Measurements from ENCODE around the gene PPM1M. TPM values are rescaled to one million over a fixed set of nuclear protein-coding genes. Genes with fewer than 3 reads are reported as not detected.

PPM1M gene
- total RNA-seq, 8 experiments from 2014 or later: 2.6 to 20.8 (median 7.4) TPM

DNA sequence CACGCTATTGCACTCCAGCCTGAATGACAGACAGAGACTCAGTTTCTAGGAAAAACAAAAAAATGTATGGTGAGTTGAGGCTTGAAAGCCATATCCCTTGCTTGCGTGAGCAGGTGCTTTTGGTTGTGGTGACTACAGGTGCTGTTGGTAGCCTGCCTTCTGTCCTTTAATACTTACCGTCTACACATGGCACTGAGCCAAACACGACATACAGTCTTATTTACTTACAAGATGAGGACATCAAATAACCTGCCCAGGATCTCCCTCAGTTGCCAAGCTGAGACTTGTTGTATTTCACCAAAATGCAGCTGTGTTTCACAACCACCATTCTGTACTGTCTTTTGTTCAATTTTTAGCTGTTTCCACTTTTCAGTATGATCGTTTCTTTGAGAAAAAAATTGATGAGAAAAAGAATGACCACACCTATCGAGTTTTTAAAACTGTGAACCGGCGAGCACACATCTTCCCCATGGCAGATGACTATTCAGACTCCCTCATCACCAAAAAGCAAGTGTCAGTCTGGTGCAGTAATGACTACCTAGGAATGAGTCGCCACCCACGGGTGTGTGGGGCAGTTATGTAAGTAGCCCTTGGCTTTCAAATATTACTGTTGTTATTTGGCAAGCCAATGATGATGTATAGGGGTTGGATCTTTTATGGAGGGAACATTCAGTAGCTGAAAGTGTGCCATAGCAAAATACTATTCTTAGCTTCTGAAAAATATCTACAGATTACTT, 41.1 kb upstream of the PPM1M start:
- H3K4me3 ChIP-seq: no peak overlapping the region
- WGBS, 10 experiments: 65 to 100% (median 86%) methylated on average over 1 to 9 of the region's 10 CpGs; no CpG with 5 or more reads in 1 of the 10 experiments
- in situ Hi-C loops (cut with MboI; ENCODE audit: low pct_unique_long_range_greater_than_20kb in 2 of 9, low sequenced_read_pairs in 9 of 9, unreplicated experiment in 9 of 9): loop anchor here in 2 of 9 experiments (25.0 kb wide), 1 partner anchor 133 kb away; no protein-coding TSS in a partner anchor
- H3K4me1 ChIP-seq (replicated peaks in 1 of 2): peaks cover 0 to under 1% of the 10 kb centered on the region in 2 donors
- ATAC-seq (replicated peaks in 6 of 8): peak in 2 of 8 experiments; percentile 28 to 45
- H3K27ac ChIP-seq: no peak overlapping the region

DNA sequence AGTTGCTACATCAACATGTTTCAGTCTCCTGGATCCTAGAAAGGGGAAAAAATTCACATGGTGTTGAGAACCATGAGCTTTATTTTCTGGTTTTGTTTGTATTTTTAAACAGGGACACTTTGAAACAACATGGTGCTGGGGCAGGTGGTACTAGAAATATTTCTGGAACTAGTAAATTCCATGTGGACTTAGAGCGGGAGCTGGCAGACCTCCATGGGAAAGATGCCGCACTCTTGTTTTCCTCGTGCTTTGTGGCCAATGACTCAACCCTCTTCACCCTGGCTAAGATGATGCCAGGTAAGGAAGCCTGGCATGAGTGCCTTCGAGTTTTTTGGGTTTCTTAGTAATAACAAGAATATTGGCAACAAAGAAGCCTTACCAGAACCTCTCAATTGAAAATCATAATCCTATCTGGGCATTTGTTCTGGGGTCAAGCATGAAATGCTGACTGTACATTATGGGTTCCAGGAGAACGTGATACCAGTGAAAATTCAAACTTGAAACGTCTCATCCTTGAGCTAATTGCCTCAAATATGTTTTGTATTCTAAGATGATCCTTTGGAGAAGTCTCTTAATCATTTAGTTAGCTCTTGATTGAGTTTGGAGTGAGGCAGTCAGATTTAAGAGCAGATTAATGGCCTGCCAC, 39.7 kb upstream of the PPM1M start:
- no peaks in the 10 kb centered on the region for H3K4me1 ChIP-seq (replicated peaks in 1 of 2)
- no peak for ATAC-seq (replicated peaks in 6 of 8)
- no peak overlapping the region for H3K4me3 ChIP-seq
- 66 to 96% (median 84%) methylated on average over 1 to 6 of the region's 6 CpGs; no CpG with 5 or more reads in 2 of the 10 experiments for WGBS, 10 experiments
- in situ Hi-C loops (cut with MboI; ENCODE audit: low pct_unique_long_range_greater_than_20kb in 2 of 9, low sequenced_read_pairs in 9 of 9, unreplicated experiment in 9 of 9): loop anchor here in 2 of 9 experiments (25.0 kb wide), 1 partner anchor 131 kb away; no protein-coding TSS in a partner anchor
- H3K27ac ChIP-seq: no peak overlapping the region

DNA sequence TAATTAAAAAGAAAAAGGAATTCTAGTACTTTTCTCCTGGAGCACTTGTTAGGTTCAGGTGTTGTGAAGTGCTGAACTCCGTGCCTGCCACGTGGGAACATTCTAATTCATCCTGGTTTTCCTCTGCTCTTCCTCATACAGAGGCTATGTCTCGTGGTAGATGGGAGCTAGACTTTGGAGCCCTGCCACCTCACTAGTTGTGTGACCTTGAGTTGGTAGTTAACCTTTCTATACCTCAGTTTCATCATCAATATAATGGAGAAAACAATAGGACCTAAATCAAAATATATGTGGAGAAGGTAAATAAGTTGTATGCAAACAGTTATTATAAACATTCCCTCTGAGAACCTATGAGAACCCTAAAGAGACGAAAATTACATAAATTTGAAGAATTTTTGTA, 37.0 kb upstream of the PPM1M start:
- in situ Hi-C loops (cut with MboI; ENCODE audit: low pct_unique_long_range_greater_than_20kb in 2 of 9, low sequenced_read_pairs in 9 of 9, unreplicated experiment in 9 of 9): loop anchor here in 2 of 9 experiments (25.0 kb wide), 1 partner anchor 129 kb away; no protein-coding TSS in a partner anchor
- Histone ChIP-seq H3K27ac (no peak overlapping the region), H3K4me3 (no peak overlapping the region), H3K4me1 (replicated peaks in 1 of 2) (no peaks in the 10 kb centered on the region)
- WGBS, 10 experiments: 64 to 100% (median 89%) methylated on average over 1 to 4 of the region's 4 CpGs; no CpG with 5 or more reads in 1 of the 10 experiments
- no peak for ATAC-seq (replicated peaks in 6 of 8)

DNA sequence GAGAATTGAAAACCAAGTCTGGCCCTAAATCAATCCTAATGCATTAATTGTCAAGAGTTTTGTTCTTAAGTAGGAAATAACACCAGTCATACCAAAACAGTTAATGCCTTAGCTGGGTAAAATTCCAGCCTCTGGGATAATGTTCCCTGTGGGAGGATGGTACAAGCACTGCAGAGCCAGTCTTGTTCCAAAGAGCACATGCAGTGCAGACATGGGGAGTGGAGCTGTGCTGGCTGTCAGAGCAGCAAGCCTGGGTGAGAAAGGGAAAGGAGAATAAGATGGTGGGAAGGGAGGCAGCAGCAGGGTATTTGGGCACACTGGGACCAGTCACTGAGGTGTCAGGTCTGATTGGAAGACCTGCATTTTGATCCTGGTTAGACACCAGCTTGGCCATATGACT, 35.5 kb upstream of the PPM1M start:
- in situ Hi-C loops (cut with MboI; ENCODE audit: low pct_unique_long_range_greater_than_20kb in 2 of 9, low sequenced_read_pairs in 9 of 9, unreplicated experiment in 9 of 9): loop anchor here in 3 of 9 experiments (10.0 to 25.0 kb wide), 2 partner anchors 125 to 127 kb away; no protein-coding TSS in a partner anchor
- Histone ChIP-seq H3K27ac (no peak overlapping the region), H3K4me3 (no peak overlapping the region), H3K4me1 (replicated peaks in 1 of 2) (no peaks in the 10 kb centered on the region)
- no peak for ATAC-seq (replicated peaks in 6 of 8)

DNA sequence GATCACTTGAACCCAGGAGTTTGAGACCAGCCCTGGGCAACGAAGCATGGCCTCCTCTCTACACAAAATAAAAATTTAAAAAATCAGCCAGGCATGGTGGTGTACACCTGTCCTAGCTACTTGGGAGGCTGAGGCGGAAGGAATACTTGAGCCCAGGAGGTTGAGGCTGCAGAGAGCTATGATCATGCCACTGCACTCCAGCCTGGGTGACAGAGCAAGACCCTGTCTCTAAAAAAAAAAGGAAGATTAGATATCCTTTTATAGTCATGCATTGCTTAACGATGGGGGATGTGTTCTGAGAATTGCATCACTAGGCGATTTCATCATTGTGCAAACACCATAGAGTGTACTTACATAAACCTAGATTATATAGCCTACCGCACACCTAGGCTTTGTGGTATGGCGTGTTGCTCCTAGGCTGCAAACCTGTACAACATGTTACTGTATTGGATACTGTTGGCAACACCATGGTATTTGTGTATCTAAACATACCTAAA, 35.0 kb upstream of the PPM1M start:
- in situ Hi-C loops (cut with MboI; ENCODE audit: low pct_unique_long_range_greater_than_20kb in 2 of 9, low sequenced_read_pairs in 9 of 9, unreplicated experiment in 9 of 9): loop anchor here in 3 of 9 experiments (10.0 to 25.0 kb wide), 2 partner anchors 124 to 127 kb away; no protein-coding TSS in a partner anchor
- peak in 3 of 8 experiments; percentile 35 to 76 (median 55) for ATAC-seq (replicated peaks in 6 of 8)
- 57 to 100% (median 99%) methylated on average over 2 to 6 of the region's 6 CpGs; no CpG with 5 or more reads in 4 of the 10 experiments for WGBS, 10 experiments

DNA sequence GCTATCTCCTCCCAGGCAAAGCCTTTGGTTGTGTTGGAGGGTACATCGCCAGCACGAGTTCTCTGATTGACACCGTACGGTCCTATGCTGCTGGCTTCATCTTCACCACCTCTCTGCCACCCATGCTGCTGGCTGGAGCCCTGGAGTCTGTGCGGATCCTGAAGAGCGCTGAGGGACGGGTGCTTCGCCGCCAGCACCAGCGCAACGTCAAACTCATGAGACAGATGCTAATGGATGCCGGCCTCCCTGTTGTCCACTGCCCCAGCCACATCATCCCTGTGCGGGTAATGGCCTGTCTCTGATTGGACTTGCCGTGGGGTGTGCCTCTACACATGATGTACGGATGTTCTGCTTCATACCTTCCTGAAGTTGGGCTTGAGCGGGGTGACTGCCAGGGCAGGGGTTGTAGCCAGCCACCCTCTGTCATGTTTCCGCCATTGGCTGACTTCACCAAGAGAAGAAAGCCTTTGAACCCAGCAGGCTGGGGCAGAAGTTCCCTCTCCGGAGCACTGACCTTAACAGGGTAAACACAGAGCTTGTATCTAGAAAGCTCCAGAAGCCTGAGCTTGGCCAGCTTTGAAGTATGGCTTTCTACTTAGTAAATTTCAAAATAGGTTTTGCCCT, 34.2 kb upstream of the PPM1M start:
- 93 to 100% (median 100%) methylated on average over 1 to 13 of the region's 18 CpGs; no CpG with 5 or more reads in 1 of the 10 experiments for WGBS, 10 experiments
- Histone ChIP-seq H3K27ac (no peak overlapping the region), H3K4me1 (replicated peaks in 1 of 2) (no peaks in the 10 kb centered on the region), H3K4me3 (no peak overlapping the region)
- no peak for ATAC-seq (replicated peaks in 6 of 8)
- in situ Hi-C loops (cut with MboI; ENCODE audit: low pct_unique_long_range_greater_than_20kb in 2 of 9, low sequenced_read_pairs in 9 of 9, unreplicated experiment in 9 of 9): loop anchor here in 3 of 9 experiments (10.0 to 25.0 kb wide), 2 partner anchors 123 to 126 kb away; no protein-coding TSS in a partner anchor

More for the DNA sequence above, 35.0 kb upstream of the PPM1M start:
- no peaks in the 10 kb centered on the region for H3K4me1 ChIP-seq (replicated peaks in 1 of 2)
- no peak overlapping the region for H3K4me3 ChIP-seq
- H3K27ac ChIP-seq: no peak overlapping the region

DNA sequence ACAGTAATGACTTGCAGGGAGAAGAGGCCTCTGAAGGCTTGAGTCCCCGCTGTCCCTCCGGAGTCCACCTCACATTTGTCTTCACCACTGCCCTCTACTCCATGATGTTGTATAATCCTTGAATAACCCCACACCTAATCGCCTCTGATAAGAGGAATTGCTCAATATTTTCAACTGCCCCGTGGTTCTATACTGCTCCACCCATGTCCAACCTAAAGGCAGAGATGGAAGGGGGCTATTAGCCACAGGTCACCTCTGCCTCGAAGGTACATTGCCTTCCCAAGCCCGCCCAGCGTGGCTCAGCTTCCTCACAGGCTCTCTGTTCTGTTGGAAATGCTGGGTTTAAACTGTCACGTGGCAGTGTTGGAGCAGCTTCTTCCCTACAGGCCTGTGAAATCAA, 32.6 kb upstream of the PPM1M start:
- Histone ChIP-seq H3K27ac (no peak overlapping the region), H3K4me3 (no peak overlapping the region), H3K4me1 (replicated peaks in 1 of 2) (no peaks in the 10 kb centered on the region)
- 57 to 100% (median 87%) methylated on average over 1 to 8 of the region's 8 CpGs; no CpG with 5 or more reads in 2 of the 10 experiments for WGBS, 10 experiments
- in situ Hi-C loops (cut with MboI; ENCODE audit: low pct_unique_long_range_greater_than_20kb in 2 of 9, low sequenced_read_pairs in 9 of 9, unreplicated experiment in 9 of 9): loop anchor here in 3 of 9 experiments (10.0 to 25.0 kb wide), 2 partner anchors 122 to 124 kb away; no protein-coding TSS in a partner anchor
- ATAC-seq (replicated peaks in 6 of 8): no peak

DNA sequence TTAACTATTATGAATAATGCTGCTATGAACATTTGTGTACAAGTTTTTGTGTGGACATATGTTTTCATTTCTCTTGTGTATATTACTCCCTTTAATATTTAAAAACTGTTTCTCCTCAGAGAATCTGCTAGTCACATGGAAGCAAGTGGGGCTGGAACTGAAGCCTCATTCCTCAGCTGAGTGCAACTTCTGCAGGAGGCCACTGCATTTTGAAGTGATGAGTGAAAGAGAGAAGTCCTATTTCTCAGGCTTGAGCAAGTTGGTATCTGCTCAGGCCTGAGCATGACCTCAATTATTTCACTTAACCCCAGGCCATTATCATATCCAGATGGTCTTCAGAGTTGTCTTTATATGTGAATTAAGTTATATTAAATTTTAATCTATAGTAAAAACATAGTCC, 31.7 kb upstream of the PPM1M start:
- peaks cover under 1 to 2% of the 10 kb centered on the region in 2 donors for H3K4me1 ChIP-seq (replicated peaks in 1 of 2)
- ATAC-seq (replicated peaks in 6 of 8): no peak
- in situ Hi-C loops (cut with MboI; ENCODE audit: low pct_unique_long_range_greater_than_20kb in 2 of 9, low sequenced_read_pairs in 9 of 9, unreplicated experiment in 9 of 9): loop anchor here in 3 of 9 experiments (10.0 to 25.0 kb wide), 2 partner anchors 121 to 123 kb away; no protein-coding TSS in a partner anchor

DNA sequence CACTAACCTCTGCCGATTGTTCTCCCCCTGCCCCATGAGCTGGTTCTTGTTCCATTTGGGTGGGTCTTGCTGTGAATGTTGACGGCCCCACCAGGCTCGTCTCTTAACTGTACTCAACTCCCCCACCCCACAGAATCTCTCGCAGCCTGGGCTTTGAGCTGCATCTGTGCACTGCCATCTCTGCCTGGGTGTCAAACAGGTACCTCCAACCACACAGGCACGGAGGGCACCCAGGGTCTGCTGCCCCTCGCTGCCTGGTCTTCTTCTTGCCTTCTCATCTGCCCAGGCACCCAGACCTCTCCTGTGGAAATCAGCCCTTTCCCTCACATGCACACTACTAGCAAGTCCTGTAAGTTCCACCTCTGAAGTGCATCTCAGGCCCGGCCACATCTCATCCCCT, 30.2 kb upstream of the PPM1M start:
- ATAC-seq (replicated peaks in 6 of 8): no peak
- WGBS, 10 experiments: 93 to 100% (median 100%) methylated on average over 1 to 3 of the region's 7 CpGs; no CpG with 5 or more reads in 4 of the 10 experiments
- Histone ChIP-seq H3K4me1 (replicated peaks in 1 of 2) (peaks cover 8 to 10% of the 10 kb centered on the region in 2 donors), H3K27ac (no peak overlapping the region), H3K4me3 (no peak overlapping the region)
- in situ Hi-C loops (cut with MboI; ENCODE audit: low pct_unique_long_range_greater_than_20kb in 2 of 9, low sequenced_read_pairs in 9 of 9, unreplicated experiment in 9 of 9): loop anchor here in 3 of 9 experiments (10.0 to 25.0 kb wide), 2 partner anchors 119 to 122 kb away; no protein-coding TSS in a partner anchor

More for the DNA sequence above, 31.7 kb upstream of the PPM1M start:
- Histone ChIP-seq H3K4me3 (no peak overlapping the region), H3K27ac (no peak overlapping the region)

DNA sequence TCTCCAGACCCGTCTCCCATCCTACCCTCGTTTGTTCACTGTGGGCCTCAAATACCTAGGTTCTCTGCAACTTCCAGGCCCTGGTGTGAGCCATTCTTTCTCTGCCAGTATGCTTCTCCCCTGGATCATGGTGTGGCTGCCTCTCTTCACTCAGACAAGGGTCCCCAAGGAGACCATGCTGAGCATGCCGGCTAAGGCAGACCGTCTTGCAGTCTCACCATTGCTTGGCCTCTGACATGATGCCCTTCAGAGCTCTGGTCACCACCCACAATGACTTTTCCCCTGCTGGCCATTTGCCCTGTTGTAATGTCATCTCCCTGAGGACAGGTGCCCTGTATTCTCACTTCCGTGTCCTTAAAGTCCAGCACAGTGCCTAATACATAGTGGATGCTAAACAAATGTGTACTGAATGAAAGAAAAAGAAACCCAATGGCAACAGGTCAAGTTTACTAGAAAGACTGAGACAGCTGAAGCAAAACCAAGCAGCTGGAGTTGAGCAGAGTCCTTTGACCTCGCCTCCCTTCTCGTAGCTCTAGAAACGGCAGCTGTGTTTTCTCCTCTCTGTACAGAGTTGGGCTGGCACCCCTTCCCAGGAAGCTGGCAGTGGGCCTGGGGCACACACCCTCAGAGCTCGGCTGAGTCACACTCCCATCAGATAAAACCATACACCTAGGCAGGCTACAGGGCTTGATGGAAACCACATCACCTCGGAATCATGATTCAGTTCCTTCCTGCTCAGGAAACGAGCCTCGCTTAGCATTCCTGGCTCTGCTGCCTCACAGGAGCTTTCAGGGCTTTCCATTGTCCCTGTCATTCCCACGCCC, 28.8 kb upstream of the PPM1M start:
- ATAC-seq (replicated peaks in 6 of 8): peak in 3 of 8 experiments; percentile 5 to 72 (median 53)
- Histone ChIP-seq H3K27ac (no peak overlapping the region), H3K4me1 (replicated peaks in 1 of 2) (peaks cover 11 to 13% of the 10 kb centered on the region in 2 donors), H3K4me3 (no peak overlapping the region)
- 0 to 92% (median 80%) methylated on average over 1 to 7 of the region's 13 CpGs; no CpG with 5 or more reads in 1 of the 10 experiments for WGBS, 10 experiments
- in situ Hi-C loops (cut with MboI; ENCODE audit: low pct_unique_long_range_greater_than_20kb in 2 of 9, low sequenced_read_pairs in 9 of 9, unreplicated experiment in 9 of 9): loop anchor here in 3 of 9 experiments (10.0 to 25.0 kb wide), 2 partner anchors 118 to 121 kb away; no protein-coding TSS in a partner anchor

DNA sequence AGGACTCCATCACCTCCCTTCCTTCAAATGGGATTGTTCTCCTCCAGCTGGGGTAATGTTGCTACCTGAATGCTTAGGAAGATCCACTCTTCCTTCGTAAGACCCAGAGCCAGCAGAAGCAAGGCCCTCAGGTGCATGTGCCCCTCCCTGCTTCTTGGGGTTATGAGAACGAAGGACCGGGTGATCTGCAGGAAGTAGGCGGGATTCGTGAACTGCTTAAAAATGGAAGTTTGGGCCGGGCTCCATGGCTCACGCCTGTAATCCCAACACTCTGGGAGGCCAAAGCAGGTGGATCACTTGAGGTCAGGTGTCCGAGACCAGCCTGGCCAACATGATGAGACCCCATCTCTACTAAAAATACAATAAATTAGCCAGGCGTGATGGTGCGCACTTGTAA, 28.2 kb upstream of the PPM1M start:
- Histone ChIP-seq H3K4me1 (replicated peaks in 1 of 2) (peaks cover 11 to 13% of the 10 kb centered on the region in 2 donors), H3K27ac (no peak overlapping the region), H3K4me3 (no peak overlapping the region)
- no peak for ATAC-seq (replicated peaks in 6 of 8)
- WGBS, 10 experiments: 89 to 100% (median 100%) methylated on average over 1 to 6 of the region's 10 CpGs; no CpG with 5 or more reads in 4 of the 10 experiments
- in situ Hi-C loops (cut with MboI; ENCODE audit: low pct_unique_long_range_greater_than_20kb in 2 of 9, low sequenced_read_pairs in 9 of 9, unreplicated experiment in 9 of 9): loop anchor here in 3 of 9 experiments (10.0 to 25.0 kb wide), 2 partner anchors 117 to 120 kb away; no protein-coding TSS in a partner anchor
